ENCODE results near the gene HOXA6. TPM values are rescaled to one million over a fixed set of nuclear protein-coding genes. Genes with fewer than 3 reads are reported as not detected.

Gene HOXA6
- total and polyA plus RNA-seq, 4 donors = 0.23 TPM; not detected in 3

DNA sequence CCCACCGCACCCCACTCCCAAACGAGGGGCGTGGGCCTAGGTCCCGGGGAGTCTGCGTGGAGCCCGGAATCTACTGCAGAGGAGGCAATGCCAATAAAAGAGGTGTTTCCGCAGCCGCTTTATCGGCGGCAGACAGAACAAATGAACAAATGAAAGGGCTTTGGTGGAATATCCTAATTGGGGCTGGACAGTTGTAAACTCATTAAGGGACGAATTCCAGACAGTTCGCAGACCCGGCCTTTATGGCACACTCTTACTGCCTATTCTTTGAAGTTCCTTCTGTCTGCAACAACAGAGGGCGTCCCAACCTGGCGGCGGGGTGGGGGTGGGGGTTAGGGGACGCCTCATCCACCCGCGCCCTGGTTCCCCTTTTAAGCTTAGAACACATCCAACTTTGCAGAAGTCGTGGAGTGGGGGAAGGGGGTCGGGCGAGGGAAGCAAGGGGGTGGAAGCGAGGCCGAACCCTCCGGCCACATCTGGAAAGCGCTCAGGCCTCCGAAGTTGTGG lies 13.7 kb upstream of the HOXA6 start (continued):
- TF ChIP-seq, protein P1, sequence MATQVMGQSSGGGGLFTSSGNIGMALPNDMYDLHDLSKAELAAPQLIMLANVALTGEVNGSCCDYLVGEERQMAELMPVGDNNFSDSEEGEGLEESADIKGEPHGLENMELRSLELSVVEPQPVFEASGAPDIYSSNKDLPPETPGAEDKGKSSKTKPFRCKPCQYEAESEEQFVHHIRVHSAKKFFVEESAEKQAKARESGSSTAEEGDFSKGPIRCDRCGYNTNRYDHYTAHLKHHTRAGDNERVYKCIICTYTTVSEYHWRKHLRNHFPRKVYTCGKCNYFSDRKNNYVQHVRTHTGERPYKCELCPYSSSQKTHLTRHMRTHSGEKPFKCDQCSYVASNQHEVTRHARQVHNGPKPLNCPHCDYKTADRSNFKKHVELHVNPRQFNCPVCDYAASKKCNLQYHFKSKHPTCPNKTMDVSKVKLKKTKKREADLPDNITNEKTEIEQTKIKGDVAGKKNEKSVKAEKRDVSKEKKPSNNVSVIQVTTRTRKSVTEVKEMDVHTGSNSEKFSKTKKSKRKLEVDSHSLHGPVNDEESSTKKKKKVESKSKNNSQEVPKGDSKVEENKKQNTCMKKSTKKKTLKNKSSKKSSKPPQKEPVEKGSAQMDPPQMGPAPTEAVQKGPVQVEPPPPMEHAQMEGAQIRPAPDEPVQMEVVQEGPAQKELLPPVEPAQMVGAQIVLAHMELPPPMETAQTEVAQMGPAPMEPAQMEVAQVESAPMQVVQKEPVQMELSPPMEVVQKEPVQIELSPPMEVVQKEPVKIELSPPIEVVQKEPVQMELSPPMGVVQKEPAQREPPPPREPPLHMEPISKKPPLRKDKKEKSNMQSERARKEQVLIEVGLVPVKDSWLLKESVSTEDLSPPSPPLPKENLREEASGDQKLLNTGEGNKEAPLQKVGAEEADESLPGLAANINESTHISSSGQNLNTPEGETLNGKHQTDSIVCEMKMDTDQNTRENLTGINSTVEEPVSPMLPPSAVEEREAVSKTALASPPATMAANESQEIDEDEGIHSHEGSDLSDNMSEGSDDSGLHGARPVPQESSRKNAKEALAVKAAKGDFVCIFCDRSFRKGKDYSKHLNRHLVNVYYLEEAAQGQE (IDR thresholded peaks at IDR 0.05) = no peak
- TF ChIP-seq SP1 (IDR thresholded peaks at IDR 0.05) = no peak
- no peak for TF ChIP-seq RXRA (IDR thresholded peaks at IDR 0.05)
- TF ChIP-seq JUND (IDR thresholded peaks at IDR 0.05) = no peak

DNA sequence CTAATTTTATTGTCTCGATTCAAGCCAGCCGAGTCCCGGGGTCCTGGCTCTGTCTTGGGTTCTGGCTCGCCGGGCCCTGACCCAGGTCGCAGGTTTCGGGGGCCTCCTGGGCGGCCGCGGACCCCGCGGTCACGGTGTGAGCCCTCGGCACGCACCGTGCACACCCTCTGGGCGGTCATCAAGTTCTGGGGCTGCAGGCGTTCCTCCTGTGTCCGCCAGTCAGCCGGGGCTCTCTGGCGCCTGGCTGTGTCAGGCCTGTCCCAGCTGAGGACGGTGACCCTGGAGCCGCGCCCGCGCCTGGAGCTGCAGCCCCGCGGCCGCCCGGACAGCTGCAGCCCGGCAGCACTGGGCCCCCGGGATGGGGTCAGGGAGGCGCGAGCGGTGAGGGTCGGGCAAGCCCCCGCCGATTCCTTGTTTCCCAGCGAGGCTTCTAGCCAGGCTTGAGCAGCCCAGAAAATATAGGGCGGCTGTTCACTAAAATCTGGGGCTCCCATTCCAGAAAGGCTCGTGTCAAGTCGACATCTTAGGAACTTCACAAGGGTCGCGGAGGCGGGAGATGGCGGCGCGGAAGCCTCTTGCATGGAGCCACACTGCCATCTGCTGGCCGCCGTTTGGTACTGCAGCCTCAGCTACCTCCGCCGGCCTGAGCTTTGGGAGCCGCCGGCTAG lies 13.1 kb upstream of the HOXA6 start:
- TF ChIP-seq, protein P1 (IDR thresholded peaks at IDR 0.05) = no peak
- TF ChIP-seq HNF4A (conservative IDR thresholded peaks at IDR 0.05) (no peak), RAD21 (IDR thresholded peaks at IDR 0.05) (peak; percentile 92 to 95), TAF1 (conservative IDR thresholded peaks at IDR 0.05) (no peak), EGR1 (IDR thresholded peaks at IDR 0.05; ENCODE audit: low read depth in 2 of 2) (no peak), JUND (IDR thresholded peaks at IDR 0.05) (no peak), RXRA (IDR thresholded peaks at IDR 0.05) (no peak), FOXA2 (IDR thresholded peaks at IDR 0.05) (no peak), SP1 (IDR thresholded peaks at IDR 0.05) (no peak), GABPA (IDR thresholded peaks at IDR 0.05 in 1 of 2, conservative IDR thresholded peaks at IDR 0.05 in 1 of 2) (no peak), YY1 (IDR thresholded peaks at IDR 0.05) (peak; percentile 86), HNF4G (IDR thresholded peaks at IDR 0.05) (no peak), NR2F2 (IDR thresholded peaks at IDR 0.05) (no peak), FOXA1 (IDR thresholded peaks at IDR 0.05) (no peak)
- TF ChIP-seq, protein P2, sequence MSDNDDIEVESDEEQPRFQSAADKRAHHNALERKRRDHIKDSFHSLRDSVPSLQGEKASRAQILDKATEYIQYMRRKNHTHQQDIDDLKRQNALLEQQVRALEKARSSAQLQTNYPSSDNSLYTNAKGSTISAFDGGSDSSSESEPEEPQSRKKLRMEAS (IDR thresholded peaks at IDR 0.05) = no peak
- TF ChIP-seq, protein P3, sequence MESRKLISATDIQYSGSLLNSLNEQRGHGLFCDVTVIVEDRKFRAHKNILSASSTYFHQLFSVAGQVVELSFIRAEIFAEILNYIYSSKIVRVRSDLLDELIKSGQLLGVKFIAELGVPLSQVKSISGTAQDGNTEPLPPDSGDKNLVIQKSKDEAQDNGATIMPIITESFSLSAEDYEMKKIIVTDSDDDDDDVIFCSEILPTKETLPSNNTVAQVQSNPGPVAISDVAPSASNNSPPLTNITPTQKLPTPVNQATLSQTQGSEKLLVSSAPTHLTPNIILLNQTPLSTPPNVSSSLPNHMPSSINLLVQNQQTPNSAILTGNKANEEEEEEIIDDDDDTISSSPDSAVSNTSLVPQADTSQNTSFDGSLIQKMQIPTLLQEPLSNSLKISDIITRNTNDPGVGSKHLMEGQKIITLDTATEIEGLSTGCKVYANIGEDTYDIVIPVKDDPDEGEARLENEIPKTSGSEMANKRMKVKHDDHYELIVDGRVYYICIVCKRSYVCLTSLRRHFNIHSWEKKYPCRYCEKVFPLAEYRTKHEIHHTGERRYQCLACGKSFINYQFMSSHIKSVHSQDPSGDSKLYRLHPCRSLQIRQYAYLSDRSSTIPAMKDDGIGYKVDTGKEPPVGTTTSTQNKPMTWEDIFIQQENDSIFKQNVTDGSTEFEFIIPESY (IDR thresholded peaks at IDR 0.05) = no peak
- TF ChIP-seq, protein P4, sequence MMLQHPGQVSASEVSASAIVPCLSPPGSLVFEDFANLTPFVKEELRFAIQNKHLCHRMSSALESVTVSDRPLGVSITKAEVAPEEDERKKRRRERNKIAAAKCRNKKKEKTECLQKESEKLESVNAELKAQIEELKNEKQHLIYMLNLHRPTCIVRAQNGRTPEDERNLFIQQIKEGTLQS (IDR thresholded peaks at IDR 0.05) = no peak
- TF ChIP-seq, protein P5, sequence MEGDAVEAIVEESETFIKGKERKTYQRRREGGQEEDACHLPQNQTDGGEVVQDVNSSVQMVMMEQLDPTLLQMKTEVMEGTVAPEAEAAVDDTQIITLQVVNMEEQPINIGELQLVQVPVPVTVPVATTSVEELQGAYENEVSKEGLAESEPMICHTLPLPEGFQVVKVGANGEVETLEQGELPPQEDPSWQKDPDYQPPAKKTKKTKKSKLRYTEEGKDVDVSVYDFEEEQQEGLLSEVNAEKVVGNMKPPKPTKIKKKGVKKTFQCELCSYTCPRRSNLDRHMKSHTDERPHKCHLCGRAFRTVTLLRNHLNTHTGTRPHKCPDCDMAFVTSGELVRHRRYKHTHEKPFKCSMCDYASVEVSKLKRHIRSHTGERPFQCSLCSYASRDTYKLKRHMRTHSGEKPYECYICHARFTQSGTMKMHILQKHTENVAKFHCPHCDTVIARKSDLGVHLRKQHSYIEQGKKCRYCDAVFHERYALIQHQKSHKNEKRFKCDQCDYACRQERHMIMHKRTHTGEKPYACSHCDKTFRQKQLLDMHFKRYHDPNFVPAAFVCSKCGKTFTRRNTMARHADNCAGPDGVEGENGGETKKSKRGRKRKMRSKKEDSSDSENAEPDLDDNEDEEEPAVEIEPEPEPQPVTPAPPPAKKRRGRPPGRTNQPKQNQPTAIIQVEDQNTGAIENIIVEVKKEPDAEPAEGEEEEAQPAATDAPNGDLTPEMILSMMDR (IDR thresholded peaks at IDR 0.05; ENCODE audit: low read depth, low read length, missing input control) = peak; percentile 97
- WGBS = 1% methylated on average over 54 of the region's 54 CpGs
- no peaks in the 10 kb centered on the region for H3K36me3 ChIP-seq (ENCODE audit: control insufficient read depth in 4 of 4, insufficient read depth in 3 of 4, low read depth in 1 of 4, low read length in 3 of 4)
- no peak overlapping the region for H3K27ac ChIP-seq (ENCODE audit: low read depth in 1 of 2, low read length in 2 of 2)
- peak; percentile 88 for DNase-seq (ENCODE audit: low spot score)
- peaks cover 6 to 49% (median 21%) of the 10 kb centered on the region in 4 donors for H3K27me3 ChIP-seq (ENCODE audit: control insufficient read depth in 4 of 4, insufficient read depth in 4 of 4, low read length in 3 of 4)
- H3K4me1 ChIP-seq (ENCODE audit: control insufficient read depth in 4 of 4, insufficient read depth in 4 of 4, low read length in 3 of 4) = peaks cover 11 to 30% (median 13%) of the 10 kb centered on the region in 4 donors
- H3K9me3 ChIP-seq (ENCODE audit: control insufficient read depth in 4 of 4, low read length in 3 of 4) = peaks cover 0 to 14% (median 0%) of the 10 kb centered on the region in 4 donors
- peak overlapping the region; percentile 54 to 72 (median 71) for H3K4me3 ChIP-seq (ENCODE audit: low read depth in 1 of 3, low read length in 3 of 3)
- H3K9ac ChIP-seq (ENCODE audit: low read depth in 1 of 2, low read length in 2 of 2) = no peak overlapping the region
